Small intestine (tissue), 7 donors: ENCODE measurements around the gene KERA. TPM values are rescaled to one million over a fixed set of nuclear protein-coding genes. Genes with fewer than 3 reads are reported as not detected.

Source experiments
- DNase-seq, 2 donors: peaks; one replicate each; pipeline versions ENCODE4 v3.0.0 to v3.0.0-alpha.2; 2013
- FAIRE-seq: peaks from 2 replicates; lab custom pipeline; 2012; peaks lifted over from hg19 to GRCh38; lab: Jason Lieb, UNC
- H3K27ac ChIP-seq, 3 donors: one replicate each; pipeline ENCODE4 v1.5.1; 2013; ENCODE audit warnings: low read length in 2 of 3, mild to moderate bottlenecking in 2 of 3, control low read depth in 1 of 3, inconsistent platforms in 1 of 3, low read depth in 1 of 3, moderate library complexity in 1 of 3
- H3K27me3 ChIP-seq, 3 donors: one replicate each; pipeline ENCODE4 v1.6.1; 2013; ENCODE audit warnings: low read length in 3 of 3, inconsistent platforms in 1 of 3; ENCODE audit not compliant: control insufficient read depth in 3 of 3, insufficient read depth in 3 of 3
- H3K36me3 ChIP-seq, 3 donors: one replicate each; pipeline ENCODE4 v1.6.1; 2013; ENCODE audit warnings: low read length in 3 of 3, inconsistent platforms in 1 of 3, low read depth in 1 of 3, mild to moderate bottlenecking in 1 of 3, moderate library complexity in 1 of 3; ENCODE audit not compliant: control insufficient read depth in 3 of 3, insufficient read depth in 2 of 3
- H3K4me1 ChIP-seq, 3 donors: one replicate each; pipeline ENCODE4 v1.6.1; 2013; ENCODE audit warnings: low read length in 2 of 3, inconsistent platforms in 1 of 3, low read depth in 1 of 3, mild to moderate bottlenecking in 1 of 3, moderate library complexity in 1 of 3; ENCODE audit not compliant: control insufficient read depth in 3 of 3, insufficient read depth in 2 of 3
- H3K4me3 ChIP-seq, 3 donors: one replicate each; pipeline ENCODE4 v1.5.1; 2013; ENCODE audit warnings: low read length in 3 of 3, control low read depth in 1 of 3, inconsistent platforms in 1 of 3, low read depth in 1 of 3, mild to moderate bottlenecking in 1 of 3, moderate library complexity in 1 of 3
- H3K9me3 ChIP-seq, 2 donors: one replicate each; pipeline ENCODE4 v1.6.1; 2013; ENCODE audit warnings: low read depth in 1 of 2, low read length in 1 of 2; ENCODE audit not compliant: control insufficient read depth in 2 of 2, insufficient read depth in 1 of 2
- WGBS, 3 donors: extraction: QIAGEN DNeasy Blood & Tissue Kit; methylation state at CpG; one replicate each; pipeline ENCODE4 v1.1.7; 2013; 5-methylcytosine and 5-hydroxymethylcytosine counted together
- polyA plus RNA-seq, 4 donors: library from polyadenylated mRNA; stranded (reverse) in 3 of 4; unstranded in 1 of 4; fragments of 200-250 nt in 3 of 4; fragments of 120-200 nt in 1 of 4; gene quantifications; one replicate each; pipeline versions ENCODE4 v1.2.1 to v1.2.3, GENCODE V29; 2013
- donor health status: healthy with polysubstance abuse.
- donor health status: control.
- donor health status: control.
- donor health status: Bipolar disorder and iron deficiency.
- donor health status: healthy.

Gene KERA
- polyA plus RNA-seq, 4 donors, result 0.03 to 0.10 TPM; not detected in 2

DNA sequence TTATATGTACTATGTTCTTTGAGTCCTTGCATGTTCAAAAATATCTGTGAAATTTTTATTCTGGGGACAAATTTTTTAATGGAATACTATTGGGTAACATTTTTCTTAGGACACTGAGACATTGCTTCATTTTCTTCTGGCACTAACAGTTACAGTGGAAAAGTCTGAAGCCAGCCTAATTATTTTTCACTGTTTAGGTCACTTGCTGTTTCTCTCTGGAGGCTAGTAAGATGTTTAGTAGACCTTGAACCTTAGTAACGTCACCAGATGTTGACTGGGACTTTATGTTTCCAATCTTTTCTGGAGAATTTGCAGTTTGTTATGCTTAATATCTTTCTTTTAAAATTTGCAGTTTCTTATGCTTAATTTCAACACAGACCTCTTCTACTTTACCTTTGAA lies 40.8 kb downstream of the KERA start:
- H3K27ac ChIP-seq, result no peak overlapping the region
- no peak overlapping the region for H3K4me3 ChIP-seq
- H3K36me3 ChIP-seq, result no peaks in the 10 kb centered on the region
- H3K4me1 ChIP-seq, result no peaks in the 10 kb centered on the region
- FAIRE-seq (no peak), DNase-seq (no peak)
- WGBS, 3 donors, result 34 to 43% (median 40%) methylated on average over 1 of the region's 1 CpG
- H3K27me3 ChIP-seq, result no peaks in the 10 kb centered on the region
- H3K9me3 ChIP-seq, result no peaks in the 10 kb centered on the region

DNA sequence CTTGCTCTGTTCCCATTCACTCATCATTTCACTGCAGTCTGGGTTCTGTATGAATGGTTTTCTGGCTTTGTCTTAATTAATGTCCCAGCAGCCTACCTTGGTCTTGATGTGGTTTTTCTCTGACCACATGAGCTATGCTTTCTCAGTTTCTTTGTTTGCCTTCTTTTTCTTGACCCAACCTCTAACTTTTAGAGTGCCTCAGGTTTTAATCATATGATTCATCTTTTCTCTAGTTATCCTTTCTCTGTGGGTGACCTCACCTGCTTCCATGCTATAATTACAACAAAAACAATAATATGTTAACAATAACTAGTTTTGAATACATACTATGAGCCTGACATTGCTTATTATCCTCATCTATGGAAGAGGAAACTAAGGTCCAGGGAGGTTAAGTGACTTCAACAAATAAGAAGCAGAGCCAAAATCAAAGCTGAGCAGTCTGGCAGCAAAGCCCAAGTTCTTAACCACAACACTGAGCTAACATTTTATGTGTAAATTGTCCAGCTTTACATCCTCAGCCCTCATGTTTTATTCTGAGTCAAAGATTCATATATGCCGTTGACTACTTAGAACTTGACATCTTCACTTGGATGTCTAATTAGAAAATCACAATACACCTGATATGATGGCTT lies 48.4 kb downstream of the KERA start:
- H3K4me1 ChIP-seq, result no peaks in the 10 kb centered on the region
- no peaks in the 10 kb centered on the region for H3K36me3 ChIP-seq
- DNase-seq (no peak), FAIRE-seq (no peak)
- no peak overlapping the region for H3K27ac ChIP-seq
- no peaks in the 10 kb centered on the region for H3K27me3 ChIP-seq
- no peak overlapping the region for H3K4me3 ChIP-seq
- WGBS, 3 donors, result 61 to 81% (median 62%) methylated on average over 1 of the region's 1 CpG
- no peaks in the 10 kb centered on the region for H3K9me3 ChIP-seq

DNA sequence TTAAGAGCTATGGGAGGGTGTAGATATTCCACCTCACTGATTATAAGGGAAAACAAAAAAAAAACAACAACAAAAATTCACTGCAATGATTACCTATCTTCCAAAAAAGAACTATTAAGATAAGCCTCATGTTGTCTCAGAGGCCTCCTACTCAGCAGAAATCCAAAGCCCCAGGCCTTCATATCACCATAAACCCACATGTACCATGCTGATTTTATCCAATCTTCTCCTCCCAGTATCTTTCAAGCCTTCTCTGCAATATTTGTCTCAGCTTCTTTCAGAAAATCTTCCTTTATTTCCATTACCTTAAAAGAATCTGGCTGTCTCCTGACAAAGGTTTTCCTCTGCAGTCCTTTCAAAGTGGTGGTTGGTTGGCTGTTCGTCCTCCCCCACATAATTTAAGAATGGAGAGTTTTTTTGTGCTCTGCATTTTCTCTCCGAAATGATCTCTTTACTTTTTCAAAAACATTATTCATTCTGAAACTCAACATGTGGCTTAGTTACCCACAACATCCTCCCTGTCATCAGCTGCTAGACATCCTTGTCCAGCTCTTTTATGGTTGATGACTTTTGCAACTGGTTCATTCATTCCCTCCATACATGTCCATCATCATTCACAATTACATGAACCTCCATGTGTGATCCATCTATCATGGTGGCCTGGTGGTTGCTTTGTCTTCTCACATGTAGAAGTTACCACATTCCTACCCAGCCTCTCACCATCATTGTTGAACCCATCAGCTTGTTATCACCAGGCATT lies 50.1 kb downstream of the KERA start:
- no peaks in the 10 kb centered on the region for H3K36me3 ChIP-seq
- H3K9me3 ChIP-seq, result no peaks in the 10 kb centered on the region
- no peaks in the 10 kb centered on the region for H3K4me1 ChIP-seq
- WGBS, 3 donors, result 57 to 72% (median 62%) methylated on average over 2 of the region's 2 CpGs
- no peak overlapping the region for H3K4me3 ChIP-seq
- no peak overlapping the region for H3K27ac ChIP-seq
- DNase-seq, result no peak
- H3K27me3 ChIP-seq, result no peaks in the 10 kb centered on the region
- FAIRE-seq, result no peak

DNA sequence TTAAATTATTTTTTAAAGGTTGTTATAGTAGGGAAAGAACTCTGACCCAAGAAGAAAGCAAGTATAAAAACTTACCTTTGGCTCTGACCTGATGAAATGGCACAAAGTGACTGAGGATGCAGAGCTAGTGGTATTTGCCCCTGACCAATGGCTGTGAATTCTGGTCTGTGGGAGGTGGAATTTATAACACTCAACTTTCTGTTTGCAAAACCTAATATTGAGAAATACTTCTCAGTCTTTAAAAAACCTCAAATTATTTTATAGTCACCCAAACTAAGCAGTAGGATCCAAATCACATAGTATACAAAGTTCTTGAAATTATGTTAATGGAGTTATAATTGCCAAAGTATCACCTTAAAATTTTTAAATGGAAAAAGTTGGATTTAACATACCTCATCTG lies 53.0 kb downstream of the KERA start, which contains the start of gene EPYC:
Gene EPYC (minus strand): TSS at position 101 of the 400 bp plus-strand sequence. CDS start 2,407 bp downstream, outside the sequence.
- no peaks in the 10 kb centered on the region for H3K27me3 ChIP-seq
- no peak within 1 kb of the TSS for H3K4me3 ChIP-seq
- H3K36me3 ChIP-seq, result no peaks in the 10 kb centered on the region
- H3K4me1 ChIP-seq, result no peaks in the 10 kb centered on the region
- peak; percentile 72 for FAIRE-seq
- DNase-seq, result no peak
- no peak within 1 kb of the TSS for H3K27ac ChIP-seq
- no peaks in the 10 kb centered on the region for H3K9me3 ChIP-seq

DNA sequence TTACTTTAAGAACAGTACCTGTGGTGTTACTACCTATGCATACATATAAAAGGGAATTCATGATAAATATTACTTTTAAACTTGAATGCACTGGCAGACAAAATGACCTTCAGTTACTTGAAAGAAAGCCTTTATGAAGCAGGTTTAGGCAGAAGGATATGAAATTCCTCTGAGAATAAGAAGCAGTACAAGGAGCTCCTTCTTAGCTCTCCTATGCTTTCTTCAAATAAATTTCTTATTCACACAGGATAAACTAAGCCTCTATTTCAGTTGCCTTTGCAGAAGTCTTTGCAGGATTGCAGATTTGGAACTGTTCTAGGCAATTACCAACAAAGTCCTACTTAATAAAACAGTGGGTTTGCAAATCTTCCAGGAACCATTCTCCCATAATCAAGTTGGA lies 54.1 kb downstream of the KERA start:
- FAIRE-seq (no peak), DNase-seq (no peak)
- H3K27ac ChIP-seq, result no peak overlapping the region
- H3K36me3 ChIP-seq, result no peaks in the 10 kb centered on the region
- H3K9me3 ChIP-seq, result no peaks in the 10 kb centered on the region
- no peak overlapping the region for H3K4me3 ChIP-seq
- H3K4me1 ChIP-seq, result no peaks in the 10 kb centered on the region
- no peaks in the 10 kb centered on the region for H3K27me3 ChIP-seq

DNA sequence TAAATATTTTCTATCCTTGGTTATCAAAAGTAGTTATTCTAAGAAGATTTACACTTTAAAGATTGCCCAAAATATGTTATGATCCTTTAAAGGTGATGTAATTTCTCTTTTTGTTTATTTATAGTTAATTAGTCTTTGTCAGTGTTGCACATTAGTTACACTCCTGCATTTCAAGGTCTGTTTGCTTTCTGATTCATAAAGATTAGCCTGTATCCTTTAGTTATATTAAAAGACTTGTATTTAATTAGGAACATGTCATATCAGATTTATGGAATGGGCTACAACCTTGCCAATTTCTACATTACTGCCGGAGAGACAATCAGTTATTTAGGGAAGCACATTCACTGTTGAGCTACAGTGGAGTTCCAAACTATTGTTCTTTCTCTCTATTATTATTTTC lies 56.5 kb downstream of the KERA start:
- DNase-seq (no peak), FAIRE-seq (no peak)
- no peaks in the 10 kb centered on the region for H3K9me3 ChIP-seq
- WGBS, 3 donors, result 17 to 47% (median 37%) methylated on average over 1 of the region's 1 CpG
- no peak overlapping the region for H3K27ac ChIP-seq
- no peaks in the 10 kb centered on the region for H3K27me3 ChIP-seq
- no peaks in the 10 kb centered on the region for H3K4me1 ChIP-seq
- H3K36me3 ChIP-seq, result no peaks in the 10 kb centered on the region
- H3K4me3 ChIP-seq, result no peak overlapping the region

Other genes starting within 250 kb of the KERA start
- not detected for gene CCER1, start 102.8 kb downstream of the KERA start, polyA plus RNA-seq
- gene EPYC, start 53.1 kb downstream of the KERA start, polyA plus RNA-seq, result not detected
- 100 to 1,000 TPM in 1 of 4 donors, 10 to 100 TPM in 2, 1 to 10 TPM in 1; 5.1 to 104 (median 40.3) TPM for gene LUM, start 53.5 kb upstream of the KERA start, polyA plus RNA-seq
- 100 to 1,000 TPM in 2 of 4 donors, 10 to 100 TPM in 1, 1 to 10 TPM in 1; 8.1 to 390 (median 156) TPM for gene DCN, start 124.8 kb upstream of the KERA start, polyA plus RNA-seq